WTC11 (cell line): ENCODE measurements around the gene LGALSL. TPM values are rescaled to one million over a fixed set of nuclear protein-coding genes. Genes with fewer than 3 reads are reported as not detected.

Experiments used
- ATAC-seq: fragments of 200-7000 bp; cut with Tn5 transposase; 2 replicates; pipeline ENCODE4 v1.10.0; 2021; ENCODE audit warnings: mild to moderate bottlenecking, moderate library complexity
- CTCF ChIA-PET: fragments of 300-600 bp; sonication (Branson Sonifier 250); formaldehyde crosslinking; loops from one replicate; lab custom pipeline; 2021; ENCODE audit warnings: antibody characterized with exemption; lab: Charles Lee
- POLR2A ChIA-PET: fragments of 350-600 bp; sonication (Branson Sonifier 250); formaldehyde crosslinking; loops from one replicate; lab custom pipeline; 2021; ENCODE audit warnings: antibody characterized with exemption; lab: Charles Lee
- DNase-seq: peaks from one replicate; pipeline ENCODE4 v3.0.0; 2021; ENCODE audit warnings: low spot score
- H3K27ac Mint-ChIP-seq: 2 replicates; pipeline ENCODE4 v1.8.0; 2021; ENCODE audit warnings: mixed read lengths
- H3K27me3 Mint-ChIP-seq: 2 replicates; pipeline ENCODE4 v1.8.0; 2021; ENCODE audit warnings: low read depth, mild to moderate bottlenecking, moderate library complexity, mixed read lengths
- H3K36me3 Mint-ChIP-seq: 2 replicates; pipeline ENCODE4 v1.8.0; 2021; ENCODE audit warnings: mixed read lengths
- H3K4me1 Mint-ChIP-seq: 2 replicates; pipeline ENCODE4 v1.8.0; 2022; ENCODE audit warnings: mixed read lengths
- H3K4me3 Mint-ChIP-seq: 2 replicates; pipeline ENCODE4 v1.8.0; 2021; ENCODE audit warnings: mild to moderate bottlenecking, moderate library complexity, mixed read lengths
- H3K9me3 Mint-ChIP-seq: 2 replicates; pipeline ENCODE4 v1.8.0; 2021; ENCODE audit warnings: mixed read lengths
- AFF4 ChIP-seq: sonication (generic); formaldehyde crosslinking; IDR thresholded peaks from 2 replicates; pipeline ENCODE4 v1.8.1; 2023; ENCODE audit warnings: mild to moderate bottlenecking, missing genetic modification reagents, borderline replicate concordance
- ATF1 ChIP-seq: sonication (generic); formaldehyde crosslinking; IDR thresholded peaks from 2 replicates; pipeline ENCODE4 v1.8.1; 2023; ENCODE audit warnings: mild to moderate bottlenecking, moderate library complexity, missing genetic modification reagents
- ATF3 ChIP-seq: sonication (generic); formaldehyde crosslinking; conservative IDR thresholded peaks from 2 replicates; pipeline ENCODE4 v1.8.1; 2022; ENCODE audit warnings: mild to moderate bottlenecking, missing genetic modification reagents
- ELF4 ChIP-seq: sonication (generic); formaldehyde crosslinking; IDR thresholded peaks from 2 replicates; pipeline ENCODE4 v1.8.1; 2022; ENCODE audit warnings: low read depth, mild to moderate bottlenecking, moderate library complexity, missing genetic modification reagents
- IRF1 ChIP-seq: sonication (generic); formaldehyde crosslinking; IDR thresholded peaks from 2 replicates; pipeline ENCODE4 v1.8.0; 2023; ENCODE audit warnings: missing genetic modification reagents
- MLX ChIP-seq: sonication (generic); formaldehyde crosslinking; IDR thresholded peaks from 2 replicates; pipeline ENCODE4 v1.8.1; 2023; ENCODE audit warnings: mild to moderate bottlenecking, missing genetic modification reagents, moderate library complexity
- PRDM15 ChIP-seq: sonication (generic); formaldehyde crosslinking; IDR thresholded peaks from 2 replicates; pipeline ENCODE4 v1.8.0; 2022; ENCODE audit warnings: missing genetic modification reagents
- PRRX2 ChIP-seq: fragments of 250-450 bp; sonication (Bioruptor Pico); IDR thresholded peaks from 2 replicates; pipeline ENCODE4 v1.8.0; 2021; ENCODE audit warnings: mild to moderate bottlenecking
- STAT6 ChIP-seq: sonication (generic); formaldehyde crosslinking; conservative IDR thresholded peaks from 2 replicates; pipeline ENCODE4 v1.8.1; 2023; ENCODE audit warnings: mild to moderate bottlenecking, low read depth, missing genetic modification reagents, moderate library complexity
- ZNF219 ChIP-seq: sonication (generic); formaldehyde crosslinking; IDR thresholded peaks from 2 replicates; pipeline ENCODE4 v1.8.0; 2023; ENCODE audit warnings: missing genetic modification reagents, mild to moderate bottlenecking, borderline replicate concordance
- ZNF423 ChIP-seq: fragments of 250-450 bp; sonication (Bioruptor Pico); IDR thresholded peaks from 2 replicates; pipeline ENCODE4 v2.1.2; 2022; ENCODE audit warnings: mild to moderate bottlenecking, moderate library complexity
- ZNF512 ChIP-seq: sonication (generic); formaldehyde crosslinking; IDR thresholded peaks from 2 replicates; pipeline ENCODE4 v1.8.1; 2022; ENCODE audit warnings: missing genetic modification reagents, borderline replicate concordance
- ZNF532 ChIP-seq: fragments of 250-450 bp; sonication (Bioruptor Pico); IDR thresholded peaks from 2 replicates; pipeline ENCODE4 v1.9.0; 2021; ENCODE audit warnings: mild to moderate bottlenecking, borderline replicate concordance
- total RNA-seq: library from RNA; stranded (reverse); gene quantifications from 3 replicates; pipeline ENCODE4 v1.2.3, GENCODE V29; 2021

The LGALSL gene
- total RNA-seq, 1 experiment from 2014 or later = 21.0 TPM

- POLR2A ChIA-PET = no interaction called here
- ATAC-seq = no peak
- TF ChIP-seq STAT6 (CRISPR knock-in tag) (no peak), PRDM15 (CRISPR knock-in tag) (no peak), ZNF512 (CRISPR knock-in tag) (no peak), ZNF423 (CRISPR knock-in tag) (no peak), ELF4 (CRISPR knock-in tag) (no peak), AFF4 (CRISPR knock-in tag) (no peak), IRF1 (CRISPR knock-in tag) (no peak), PRRX2 (CRISPR knock-in tag) (no peak), ZNF219 (no peak), ATF3 (CRISPR knock-in tag) (no peak), ATF1 (no peak), MLX (CRISPR knock-in tag) (no peak), ZNF532 (CRISPR knock-in tag) (no peak)
These were observed 25.5 kb downstream of the LGALSL start for GRCh38 chr2:64479259-64480117.

More at GRCh38 chr2:64479259-64480117, 25.5 kb downstream of the LGALSL start:
- Mint-ChIP-seq H3K36me3 (no peaks in the 10 kb centered on the region), H3K4me1 (peaks cover 14% of the 10 kb centered on the region), H3K27me3 (no peaks in the 10 kb centered on the region), H3K27ac (no peak overlapping the region), H3K9me3 (peaks cover 6% of the 10 kb centered on the region; the same call in 1 of the 2 replicates), H3K4me3 (no peak overlapping the region)
- no peak for DNase-seq
- CTCF ChIA-PET = interaction anchor here (1.1 to 2.5 kb wide), 2 partner anchors 8 to 148 kb away, joined by 13 to 16 read pairs; no protein-coding TSS in a partner anchor
